ENCODE data around the gene ARL4C.

DNA sequence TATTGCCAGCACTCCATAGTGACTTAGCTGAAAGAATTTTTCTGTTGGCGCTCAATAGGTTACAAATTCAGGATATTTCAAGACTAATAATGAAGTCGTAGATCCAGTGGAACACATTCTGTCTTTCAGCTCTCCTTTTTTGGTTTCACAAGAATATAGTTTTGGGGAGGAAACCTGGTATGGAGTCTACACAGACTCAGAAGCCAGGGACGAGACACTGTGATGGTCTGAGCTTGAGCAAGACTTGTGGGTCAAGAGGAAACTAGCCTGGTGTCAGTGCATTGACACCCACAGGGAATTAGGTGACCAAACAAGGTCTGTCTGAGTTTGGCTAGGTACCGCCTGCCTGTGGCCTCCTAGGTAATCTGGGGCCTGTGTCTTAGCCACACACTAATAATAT, 26.9 kb downstream of the ARL4C start:
- TF ChIP-seq, protein P1, sequence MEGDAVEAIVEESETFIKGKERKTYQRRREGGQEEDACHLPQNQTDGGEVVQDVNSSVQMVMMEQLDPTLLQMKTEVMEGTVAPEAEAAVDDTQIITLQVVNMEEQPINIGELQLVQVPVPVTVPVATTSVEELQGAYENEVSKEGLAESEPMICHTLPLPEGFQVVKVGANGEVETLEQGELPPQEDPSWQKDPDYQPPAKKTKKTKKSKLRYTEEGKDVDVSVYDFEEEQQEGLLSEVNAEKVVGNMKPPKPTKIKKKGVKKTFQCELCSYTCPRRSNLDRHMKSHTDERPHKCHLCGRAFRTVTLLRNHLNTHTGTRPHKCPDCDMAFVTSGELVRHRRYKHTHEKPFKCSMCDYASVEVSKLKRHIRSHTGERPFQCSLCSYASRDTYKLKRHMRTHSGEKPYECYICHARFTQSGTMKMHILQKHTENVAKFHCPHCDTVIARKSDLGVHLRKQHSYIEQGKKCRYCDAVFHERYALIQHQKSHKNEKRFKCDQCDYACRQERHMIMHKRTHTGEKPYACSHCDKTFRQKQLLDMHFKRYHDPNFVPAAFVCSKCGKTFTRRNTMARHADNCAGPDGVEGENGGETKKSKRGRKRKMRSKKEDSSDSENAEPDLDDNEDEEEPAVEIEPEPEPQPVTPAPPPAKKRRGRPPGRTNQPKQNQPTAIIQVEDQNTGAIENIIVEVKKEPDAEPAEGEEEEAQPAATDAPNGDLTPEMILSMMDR (IDR thresholded peaks at IDR 0.05), result no peak
- TF ChIP-seq POLR2A (IDR thresholded peaks at IDR 0.05), result no peak

Measured in lower leg skin (tissue), 3 donors.